Stimulated activated CD8-positive, alpha-beta memory T cell treated with anti-CD3 and anti-CD28 coated beads, Interleukin-7, amount 100 ng/mL, for 4 hours (primary cell): ENCODE measurements around the gene VEGFA.
A peak's percentile ranks its signal among the peaks of the same experiment; 100 is the strongest.

Experiments used
- DNase-seq, 2 donors: peaks; one replicate each; pipeline ENCODE4 v3.0.0-alpha.2; 2020; ENCODE audit warnings: low read depth in 2 of 2

Gene VEGFA

GRCh38 chr6:43772681-43773049, 2.7 kb downstream of the VEGFA start:
- no peak for DNase-seq

GRCh38 chr6:43773050-43773979, 3.3 kb downstream of the VEGFA start:
- peak; percentile 10 to 32 for DNase-seq

- DNase-seq, result no peak
Measured at GRCh38 chr6:43773980-43774775, 4.2 kb downstream of the VEGFA start.

- DNase-seq, result peak; percentile 34 to 55
Measured at GRCh38 chr6:43774776-43775534, 4.9 kb downstream of the VEGFA start.

GRCh38 chr6:43775535-43775885, 5.5 kb downstream of the VEGFA start:
- DNase-seq, result no peak

GRCh38 chr6:43776115-43776798, 6.2 kb downstream of the VEGFA start:
- no peak for DNase-seq

GRCh38 chr6:43776799-43777776, 7.1 kb downstream of the VEGFA start:
- no peak for DNase-seq

GRCh38 chr6:43778131-43778855, 8.3 kb downstream of the VEGFA start:
- DNase-seq, result no peak

GRCh38 chr6:43778976-43779851, 9.2 kb downstream of the VEGFA start:
- DNase-seq, result no peak

- no peak for DNase-seq
Measured at GRCh38 chr6:43779852-43780236, 9.8 kb downstream of the VEGFA start.

GRCh38 chr6:43780293-43780692, 10.3 kb downstream of the VEGFA start:
- DNase-seq, result no peak

GRCh38 chr6:43780941-43781928, 11.2 kb downstream of the VEGFA start:
- DNase-seq, result no peak

- DNase-seq, result no peak
Measured at GRCh38 chr6:43781941-43782704, 12.1 kb downstream of the VEGFA start.

GRCh38 chr6:43782764-43783513, 12.9 kb downstream of the VEGFA start:
- DNase-seq, result no peak

- DNase-seq, result no peak
Measured at GRCh38 chr6:43784049-43784855, 14.2 kb downstream of the VEGFA start.
